ENCODE results near the gene IRF2. TPM values are rescaled to one million over a fixed set of nuclear protein-coding genes. Genes with fewer than 3 reads are reported as not detected.

IRF2 gene
- polyA plus RNA-seq, 1 donor from 2014 or later: 1.4 TPM

- TF ChIP-seq POLR2AphosphoS5 (IDR thresholded peaks at IDR 0.05) (no peak), SMC3 (conservative IDR thresholded peaks at IDR 0.05; ENCODE audit: poor library complexity) (no peak), EP300 (conservative IDR thresholded peaks at IDR 0.05; ENCODE audit: poor library complexity, severe bottlenecking) (no peak), MXI1 (conservative IDR thresholded peaks at IDR 0.05; ENCODE audit: poor library complexity, severe bottlenecking) (no peak), EZH2 (IDR thresholded peaks at IDR 0.05; ENCODE audit: borderline replicate concordance, insufficient read depth, low read length, poor library complexity, severe bottlenecking) (no peak), REST (IDR thresholded peaks at IDR 0.05; ENCODE audit: borderline replicate concordance) (no peak)
- H4K20me1 ChIP-seq (ENCODE audit: insufficient read depth): no peaks in the 10 kb centered on the region
- H3K27me3 ChIP-seq (ENCODE audit: insufficient read depth, low read depth, low read length): no peaks in the 10 kb centered on the region
- H3K9me2 ChIP-seq (ENCODE audit: insufficient read depth, low read length): no peaks in the 10 kb centered on the region
- H3K79me2 ChIP-seq (replicated peaks; ENCODE audit: insufficient read depth, low read length): no peaks in the 10 kb centered on the region
- no peaks in the 10 kb centered on the region for H3F3A ChIP-seq (ENCODE audit: insufficient read depth, low read length, poor library complexity, severe bottlenecking)
- peaks cover 5% of the 10 kb centered on the region for H3K36me3 ChIP-seq (ENCODE audit: insufficient read depth, low read length)
- H3K9me3 ChIP-seq (ENCODE audit: low read length): no peaks in the 10 kb centered on the region
- H2AFZ ChIP-seq (ENCODE audit: low read depth, low read length): no peak overlapping the region
- no peak overlapping the region for H3K9ac ChIP-seq (ENCODE audit: low read length)
- no peak overlapping the region for H3K4me3 ChIP-seq (ENCODE audit: low read length)
- no peak overlapping the region for H3K4me2 ChIP-seq (ENCODE audit: low read length)
- H3K27ac ChIP-seq (ENCODE audit: low read length): no peak overlapping the region
Observed at GRCh38 chr4:184428787-184429186, 45.6 kb downstream of the IRF2 start.

- Histone ChIP-seq H3K36me3 (ENCODE audit: insufficient read depth, low read length) (peaks cover 5% of the 10 kb centered on the region), H3F3A (ENCODE audit: insufficient read depth, low read length, poor library complexity, severe bottlenecking) (no peaks in the 10 kb centered on the region), H3K27ac (ENCODE audit: low read length) (no peak overlapping the region), H3K9me3 (ENCODE audit: low read length) (no peaks in the 10 kb centered on the region), H3K79me2 (replicated peaks; ENCODE audit: insufficient read depth, low read length) (no peaks in the 10 kb centered on the region), H3K9ac (ENCODE audit: low read length) (no peak overlapping the region), H3K9me2 (ENCODE audit: insufficient read depth, low read length) (no peaks in the 10 kb centered on the region), H3K4me3 (ENCODE audit: low read length) (no peak overlapping the region), H2AFZ (ENCODE audit: low read depth, low read length) (no peak overlapping the region), H3K27me3 (ENCODE audit: insufficient read depth, low read depth, low read length) (no peaks in the 10 kb centered on the region), H4K20me1 (ENCODE audit: insufficient read depth) (no peaks in the 10 kb centered on the region), H3K4me2 (ENCODE audit: low read length) (no peak overlapping the region)
- TF ChIP-seq RAD21 (conservative IDR thresholded peaks at IDR 0.05) (no peak), EZH2 (IDR thresholded peaks at IDR 0.05; ENCODE audit: borderline replicate concordance, insufficient read depth, low read length, poor library complexity, severe bottlenecking) (no peak), TAF1 (IDR thresholded peaks at IDR 0.05; ENCODE audit: low read depth) (no peak), POLR2AphosphoS5 (IDR thresholded peaks at IDR 0.05) (no peak), CTCF (IDR thresholded peaks at IDR 0.05; ENCODE audit: poor library complexity, severe bottlenecking) (no peak), SMC3 (conservative IDR thresholded peaks at IDR 0.05; ENCODE audit: poor library complexity) (no peak), MXI1 (conservative IDR thresholded peaks at IDR 0.05; ENCODE audit: poor library complexity, severe bottlenecking) (no peak), EP300 (conservative IDR thresholded peaks at IDR 0.05; ENCODE audit: poor library complexity, severe bottlenecking) (no peak), REST (IDR thresholded peaks at IDR 0.05; ENCODE audit: borderline replicate concordance) (no peak)
Observed at GRCh38 chr4:184427687-184428086, 46.7 kb downstream of the IRF2 start.
